Astrocyte of the spinal cord (primary cell): ENCODE measurements around the gene FOSL2.

Source experiments
- DNase-seq: peaks from one replicate; pipeline ENCODE4 v3.0.0; 2011; ENCODE audit warnings: low read depth, low spot score
- H3K4me3 ChIP-seq: 2 replicates; pipeline ENCODE4 v1.5.1; 2011; ENCODE audit warnings: low read depth, mild to moderate bottlenecking, low read length, moderate library complexity
- in situ Hi-C: cut with HindIII; loops from 2 replicates; pipeline ENCODE4 v1.10.0; 2017; ENCODE audit warnings: low sequenced_read_pairs
- TF ChIP-seq, protein P1 (sequence below): IDR thresholded peaks from 2 replicates; pipeline ENCODE4 v1.5.1; 2012; ENCODE audit warnings: low read depth, mild to moderate bottlenecking, low read length, inconsistent platforms

FOSL2 gene

DNA sequence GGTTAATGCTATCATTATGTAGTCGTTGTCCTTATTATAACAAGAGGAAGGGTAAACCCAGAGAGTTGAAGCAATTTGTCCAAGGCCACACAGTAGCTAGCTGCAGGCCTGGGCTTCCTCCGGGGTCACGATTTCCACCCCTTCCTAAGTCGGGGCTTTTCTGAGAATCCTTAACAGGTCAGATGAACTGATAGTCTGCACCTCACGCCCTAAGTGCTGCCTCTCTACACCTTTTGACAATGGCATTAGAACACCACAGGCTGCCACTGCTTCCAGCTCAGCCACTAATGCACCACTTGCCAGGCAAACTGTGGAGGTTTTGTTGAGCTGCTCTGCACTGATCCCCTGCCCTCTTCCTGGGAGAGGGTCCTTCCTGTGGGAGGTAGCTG is 37.7 kb downstream of the FOSL2 start:
- H3K4me3 ChIP-seq, result no peak overlapping the region
- in situ Hi-C loops, result no loop called here
- no peak for DNase-seq
- TF ChIP-seq, protein P1, sequence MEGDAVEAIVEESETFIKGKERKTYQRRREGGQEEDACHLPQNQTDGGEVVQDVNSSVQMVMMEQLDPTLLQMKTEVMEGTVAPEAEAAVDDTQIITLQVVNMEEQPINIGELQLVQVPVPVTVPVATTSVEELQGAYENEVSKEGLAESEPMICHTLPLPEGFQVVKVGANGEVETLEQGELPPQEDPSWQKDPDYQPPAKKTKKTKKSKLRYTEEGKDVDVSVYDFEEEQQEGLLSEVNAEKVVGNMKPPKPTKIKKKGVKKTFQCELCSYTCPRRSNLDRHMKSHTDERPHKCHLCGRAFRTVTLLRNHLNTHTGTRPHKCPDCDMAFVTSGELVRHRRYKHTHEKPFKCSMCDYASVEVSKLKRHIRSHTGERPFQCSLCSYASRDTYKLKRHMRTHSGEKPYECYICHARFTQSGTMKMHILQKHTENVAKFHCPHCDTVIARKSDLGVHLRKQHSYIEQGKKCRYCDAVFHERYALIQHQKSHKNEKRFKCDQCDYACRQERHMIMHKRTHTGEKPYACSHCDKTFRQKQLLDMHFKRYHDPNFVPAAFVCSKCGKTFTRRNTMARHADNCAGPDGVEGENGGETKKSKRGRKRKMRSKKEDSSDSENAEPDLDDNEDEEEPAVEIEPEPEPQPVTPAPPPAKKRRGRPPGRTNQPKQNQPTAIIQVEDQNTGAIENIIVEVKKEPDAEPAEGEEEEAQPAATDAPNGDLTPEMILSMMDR, result no peak

DNA sequence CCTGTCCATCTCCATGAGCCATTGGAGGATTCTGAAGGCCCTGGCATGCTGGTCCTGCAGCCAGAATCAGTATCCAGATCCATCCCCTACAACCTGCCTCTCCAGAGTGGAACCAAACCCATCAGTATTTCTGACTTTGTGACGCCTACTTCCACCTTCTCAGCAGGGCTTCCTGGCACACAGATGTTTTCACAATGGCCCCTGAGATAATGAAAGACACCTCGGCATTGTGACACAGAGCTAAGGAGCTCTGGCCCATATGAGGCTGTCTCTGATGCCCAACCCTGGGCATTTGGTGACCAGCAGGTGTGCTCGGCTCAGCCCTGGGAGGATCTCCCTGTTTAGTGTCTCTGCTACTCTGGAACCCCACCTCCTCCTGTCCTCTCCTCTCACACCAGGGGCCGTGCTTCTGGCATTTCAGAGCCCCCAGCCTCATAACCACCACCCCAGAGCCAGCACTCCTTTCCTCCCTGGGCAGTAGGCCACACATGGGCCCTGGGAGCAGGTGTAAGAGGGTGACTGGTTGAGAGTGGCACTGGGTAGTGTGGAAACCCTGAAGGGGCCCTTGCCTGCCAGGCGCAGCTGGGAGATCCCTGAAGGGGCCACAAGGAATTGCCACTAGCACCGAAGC is 38.2 kb downstream of the FOSL2 start:
- H3K4me3 ChIP-seq, result no peak overlapping the region
- in situ Hi-C loops, result no loop called here
- DNase-seq, result no peak
- TF ChIP-seq, protein P1, result no peak

GRCh38 chr2:28431741-28432140 is 39.1 kb downstream of the FOSL2 start:
- H3K4me3 ChIP-seq, result no peak overlapping the region
- TF ChIP-seq, protein P1, result no peak
- no peak for DNase-seq
- in situ Hi-C loops, result no loop called here

GRCh38 chr2:28432362-28432761 is 39.7 kb downstream of the FOSL2 start:
- TF ChIP-seq, protein P1, result no peak
- no peak for DNase-seq
- in situ Hi-C loops, result no loop called here
- H3K4me3 ChIP-seq, result no peak overlapping the region

GRCh38 chr2:28433215-28433614 is 40.6 kb downstream of the FOSL2 start:
- in situ Hi-C loops, result no loop called here
- H3K4me3 ChIP-seq, result no peak overlapping the region
- no peak for DNase-seq
- TF ChIP-seq, protein P1, result no peak

GRCh38 chr2:28433935-28434599 is 41.4 kb downstream of the FOSL2 start:
- TF ChIP-seq, protein P1, result no peak
- in situ Hi-C loops, result no loop called here
- no peak for DNase-seq
- no peak overlapping the region for H3K4me3 ChIP-seq
